ENCODE data around the gene ALPG.

Gene ALPG

GRCh38 chr2:232458051-232458660, 51.5 kb downstream of the ALPG start:
- DNase-seq (ENCODE audit: low read depth) = no peak

DNA sequence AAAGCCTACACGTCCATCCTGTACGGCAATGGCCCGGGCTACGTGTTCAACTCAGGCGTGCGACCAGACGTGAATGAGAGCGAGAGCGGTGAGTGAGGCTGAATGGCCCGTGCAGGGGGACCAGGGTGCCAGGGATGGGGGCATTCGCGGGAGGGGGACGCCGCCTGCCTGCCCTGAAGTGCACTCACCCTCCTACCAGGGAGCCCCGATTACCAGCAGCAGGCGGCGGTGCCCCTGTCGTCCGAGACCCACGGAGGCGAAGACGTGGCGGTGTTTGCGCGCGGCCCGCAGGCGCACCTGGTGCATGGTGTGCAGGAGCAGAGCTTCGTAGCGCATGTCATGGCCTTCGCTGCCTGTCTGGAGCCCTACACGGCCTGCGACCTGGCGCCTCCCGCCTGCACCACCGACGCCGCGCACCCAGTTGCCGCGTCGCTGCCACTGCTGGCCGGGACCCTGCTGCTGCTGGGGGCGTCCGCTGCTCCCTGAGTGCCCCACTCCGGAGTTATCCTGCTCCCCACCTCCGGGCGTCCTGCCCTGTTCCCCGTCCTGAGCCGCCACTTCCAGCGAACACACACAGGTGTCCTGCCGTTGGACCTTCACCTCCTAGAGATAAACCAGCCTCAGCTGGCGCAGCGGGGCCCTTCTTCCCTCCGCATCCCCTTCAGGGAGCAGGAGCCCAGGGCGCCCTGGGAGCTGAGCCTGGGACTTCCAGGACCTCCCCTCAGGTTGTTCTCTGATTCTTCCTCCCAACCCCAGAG, 52.2 kb downstream of the ALPG start:
- DNase-seq (ENCODE audit: low read depth) = no peak

- DNase-seq (ENCODE audit: low read depth) = no peak
These were observed 52.9 kb downstream of the ALPG start for GRCh38 chr2:232459419-232460035.

DNA sequence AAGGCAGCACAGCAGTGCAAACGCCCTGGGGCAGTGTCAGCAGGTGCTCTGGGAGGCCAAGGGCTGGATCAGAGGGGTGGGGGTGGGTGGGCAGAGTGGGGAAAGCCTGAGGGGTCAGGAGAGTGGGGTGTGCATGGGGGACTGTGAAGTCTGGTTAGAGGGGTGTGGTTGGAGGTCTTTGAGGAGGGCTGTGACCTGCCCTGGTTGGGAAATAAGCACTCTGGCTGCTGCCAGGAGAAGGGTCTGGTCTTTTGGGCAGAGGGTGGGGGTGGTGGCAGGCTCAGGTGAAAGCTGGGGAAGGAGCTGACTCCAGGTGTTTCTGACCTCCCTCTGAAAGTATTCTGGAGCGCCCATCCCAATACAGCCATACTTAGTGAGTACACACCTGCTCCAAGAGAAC, 53.5 kb downstream of the ALPG start:
- no peak for DNase-seq (ENCODE audit: low read depth)
